Memory B cell (primary cell): Measurements from ENCODE around the gene NFATC1.

ENCODE experiments used
- ATAC-seq: fragments of 150-1000 bp; cut with Tn5 transposase; 2 replicates; pipeline ENCODE4 v1.10.0; 2021; ENCODE audit warnings: low read depth, mild to moderate bottlenecking, moderate library complexity
- DNase-seq, 2 donors: peaks; one replicate each; pipeline ENCODE4 v3.0.0; 2022; ENCODE audit warnings: low spot score in 2 of 2
- H3K27ac Mint-ChIP-seq: one replicate; pipeline ENCODE4 v1.8.0; 2022; ENCODE audit warnings: mild to moderate bottlenecking, moderate library complexity, mixed read lengths
- H3K27me3 Mint-ChIP-seq: one replicate; pipeline ENCODE4 v1.8.0; 2022; ENCODE audit warnings: mixed read lengths
- H3K36me3 Mint-ChIP-seq: one replicate; pipeline ENCODE4 v1.8.0; 2022; ENCODE audit warnings: mild to moderate bottlenecking, mixed read lengths
- H3K4me1 Mint-ChIP-seq: one replicate; pipeline ENCODE4 v1.8.0; 2022; ENCODE audit warnings: mixed read lengths
- H3K4me3 Mint-ChIP-seq: one replicate; pipeline ENCODE4 v1.8.0; 2022; ENCODE audit warnings: mild to moderate bottlenecking, moderate library complexity, mixed read lengths
- H3K9me3 Mint-ChIP-seq: one replicate; pipeline ENCODE4 v1.8.0; 2022; ENCODE audit warnings: mixed read lengths

The NFATC1 gene

GRCh38 chr18:79547413-79548076, 151.8 kb downstream of the NFATC1 start:
- Mint-ChIP-seq H3K36me3 (peaks cover 1% of the 10 kb centered on the region), H3K27ac (no peak overlapping the region), H3K9me3 (peaks cover under 1% of the 10 kb centered on the region), H3K27me3 (peaks cover 2% of the 10 kb centered on the region), H3K4me3 (no peak overlapping the region), H3K4me1 (peaks cover 1% of the 10 kb centered on the region)
- DNase-seq = no peak
- no peak for ATAC-seq

- Mint-ChIP-seq H3K36me3 (no peaks in the 10 kb centered on the region), H3K27me3 (peaks cover 2% of the 10 kb centered on the region), H3K4me3 (no peak overlapping the region), H3K9me3 (no peaks in the 10 kb centered on the region), H3K27ac (no peak overlapping the region), H3K4me1 (no peaks in the 10 kb centered on the region)
- no peak for ATAC-seq
- no peak for DNase-seq
These were observed 152.3 kb downstream of the NFATC1 start for GRCh38 chr18:79548077-79548450.

GRCh38 chr18:79548621-79548985, 152.9 kb downstream of the NFATC1 start:
- H3K4me3 Mint-ChIP-seq = no peak overlapping the region
- ATAC-seq = no peak
- H3K27me3 Mint-ChIP-seq = peaks cover 2% of the 10 kb centered on the region
- H3K4me1 Mint-ChIP-seq = no peaks in the 10 kb centered on the region
- no peaks in the 10 kb centered on the region for H3K9me3 Mint-ChIP-seq
- H3K27ac Mint-ChIP-seq = no peak overlapping the region
- H3K36me3 Mint-ChIP-seq = no peaks in the 10 kb centered on the region
- no peak for DNase-seq

GRCh38 chr18:79548986-79549637, 153.4 kb downstream of the NFATC1 start:
- Mint-ChIP-seq H3K36me3 (no peaks in the 10 kb centered on the region), H3K4me3 (no peak overlapping the region), H3K27me3 (peaks cover 2% of the 10 kb centered on the region), H3K9me3 (no peaks in the 10 kb centered on the region), H3K4me1 (no peaks in the 10 kb centered on the region), H3K27ac (no peak overlapping the region)
- DNase-seq (no peak), ATAC-seq (no peak)

- H3K4me1 Mint-ChIP-seq = no peaks in the 10 kb centered on the region
- no peak overlapping the region for H3K27ac Mint-ChIP-seq
- ATAC-seq (no peak), DNase-seq (no peak)
- no peak overlapping the region for H3K4me3 Mint-ChIP-seq
- no peaks in the 10 kb centered on the region for H3K36me3 Mint-ChIP-seq
- H3K9me3 Mint-ChIP-seq = no peaks in the 10 kb centered on the region
- H3K27me3 Mint-ChIP-seq = peaks cover 2% of the 10 kb centered on the region
These were observed 153.9 kb downstream of the NFATC1 start for GRCh38 chr18:79549638-79550000.

- H3K36me3 Mint-ChIP-seq = no peaks in the 10 kb centered on the region
- H3K27ac Mint-ChIP-seq = no peak overlapping the region
- H3K4me3 Mint-ChIP-seq = no peak overlapping the region
- no peak for ATAC-seq
- DNase-seq = no peak
- no peaks in the 10 kb centered on the region for H3K9me3 Mint-ChIP-seq
- no peaks in the 10 kb centered on the region for H3K4me1 Mint-ChIP-seq
- H3K27me3 Mint-ChIP-seq = no peaks in the 10 kb centered on the region
These were observed 156.5 kb downstream of the NFATC1 start for GRCh38 chr18:79552140-79552631.

GRCh38 chr18:79552696-79553095, 157.0 kb downstream of the NFATC1 start:
- Mint-ChIP-seq H3K9me3 (no peaks in the 10 kb centered on the region), H3K4me1 (no peaks in the 10 kb centered on the region), H3K27ac (no peak overlapping the region), H3K27me3 (peaks cover 1% of the 10 kb centered on the region), H3K36me3 (no peaks in the 10 kb centered on the region), H3K4me3 (no peak overlapping the region)
- DNase-seq (no peak), ATAC-seq (no peak)

- H3K9me3 Mint-ChIP-seq = no peaks in the 10 kb centered on the region
- DNase-seq (no peak), ATAC-seq (no peak)
- peaks cover 1% of the 10 kb centered on the region for H3K27me3 Mint-ChIP-seq
- no peaks in the 10 kb centered on the region for H3K36me3 Mint-ChIP-seq
- no peak overlapping the region for H3K27ac Mint-ChIP-seq
- H3K4me3 Mint-ChIP-seq = no peak overlapping the region
- H3K4me1 Mint-ChIP-seq = no peaks in the 10 kb centered on the region
These were observed 157.4 kb downstream of the NFATC1 start for GRCh38 chr18:79553154-79553553.

GRCh38 chr18:79553696-79554095, 158.0 kb downstream of the NFATC1 start:
- Mint-ChIP-seq H3K4me1 (no peaks in the 10 kb centered on the region), H3K36me3 (no peaks in the 10 kb centered on the region), H3K27ac (no peak overlapping the region), H3K27me3 (peaks cover 1% of the 10 kb centered on the region), H3K4me3 (no peak overlapping the region), H3K9me3 (no peaks in the 10 kb centered on the region)
- ATAC-seq (no peak), DNase-seq (no peak)

- H3K36me3 Mint-ChIP-seq = no peaks in the 10 kb centered on the region
- H3K4me1 Mint-ChIP-seq = no peaks in the 10 kb centered on the region
- H3K9me3 Mint-ChIP-seq = no peaks in the 10 kb centered on the region
- H3K4me3 Mint-ChIP-seq = no peak overlapping the region
- H3K27ac Mint-ChIP-seq = no peak overlapping the region
- peaks cover 1% of the 10 kb centered on the region for H3K27me3 Mint-ChIP-seq
- no peak for DNase-seq
- ATAC-seq = no peak
These were observed 158.6 kb downstream of the NFATC1 start for GRCh38 chr18:79554321-79554720.

GRCh38 chr18:79554945-79555645, 159.4 kb downstream of the NFATC1 start:
- ATAC-seq (no peak), DNase-seq (no peak)
- Mint-ChIP-seq H3K36me3 (no peaks in the 10 kb centered on the region), H3K4me3 (no peak overlapping the region), H3K27me3 (peaks cover 1% of the 10 kb centered on the region), H3K4me1 (no peaks in the 10 kb centered on the region), H3K27ac (no peak overlapping the region), H3K9me3 (peaks cover 2% of the 10 kb centered on the region)

GRCh38 chr18:79555885-79556284, 160.2 kb downstream of the NFATC1 start:
- H3K27me3 Mint-ChIP-seq = peaks cover 1% of the 10 kb centered on the region
- peaks cover 2% of the 10 kb centered on the region for H3K9me3 Mint-ChIP-seq
- DNase-seq = no peak
- no peaks in the 10 kb centered on the region for H3K36me3 Mint-ChIP-seq
- ATAC-seq = no peak
- no peak overlapping the region for H3K4me3 Mint-ChIP-seq
- H3K4me1 Mint-ChIP-seq = no peaks in the 10 kb centered on the region
- H3K27ac Mint-ChIP-seq = no peak overlapping the region

GRCh38 chr18:79556829-79557585, 161.3 kb downstream of the NFATC1 start:
- H3K27me3 Mint-ChIP-seq = peaks cover 1% of the 10 kb centered on the region
- H3K4me1 Mint-ChIP-seq = no peaks in the 10 kb centered on the region
- H3K27ac Mint-ChIP-seq = no peak overlapping the region
- H3K4me3 Mint-ChIP-seq = no peak overlapping the region
- no peak for ATAC-seq
- H3K36me3 Mint-ChIP-seq = no peaks in the 10 kb centered on the region
- peaks cover 2% of the 10 kb centered on the region for H3K9me3 Mint-ChIP-seq
- DNase-seq = no peak
